SK-N-SH treated with all-trans-retinoic acid at 6 μM for 48 hours (cell line): ENCODE measurements around the gene PIM1.

Experiments used
- ESRRG ChIP-seq: fragments of 250-450 bp; sonication (Bioruptor Pico); IDR thresholded peaks from 2 replicates; pipeline ENCODE4 v1.6.1; 2021; ENCODE audit warnings: mild to moderate bottlenecking
- PPARA ChIP-seq: fragments of 250-450 bp; sonication (Bioruptor Pico); IDR thresholded peaks from 2 replicates; pipeline ENCODE4 v1.5.0; 2020; ENCODE audit warnings: mild to moderate bottlenecking, borderline replicate concordance
- TCF4 ChIP-seq: fragments of 250-450 bp; sonication (Bioruptor Pico); IDR thresholded peaks from 2 replicates; pipeline ENCODE4 v1.8.0; 2021; ENCODE audit warnings: mild to moderate bottlenecking, moderate library complexity, borderline replicate concordance
- ZNF565 ChIP-seq: fragments of 450-650 bp; formaldehyde crosslinking; conservative IDR thresholded peaks from 2 replicates; pipeline ENCODE4 v1.5.0; 2020; ENCODE audit warnings: low read depth, mild to moderate bottlenecking, moderate library complexity
- ZNF8 ChIP-seq: fragments of 450-650 bp; formaldehyde crosslinking; IDR thresholded peaks from 2 replicates; pipeline ENCODE4 v1.5.0; 2020; ENCODE audit warnings: mild to moderate bottlenecking, moderate library complexity

GRCh38 chr6:37201726-37202125 lies 31.8 kb downstream of the PIM1 start:
- no peak for TF ChIP-seq ZNF8
- no peak for TF ChIP-seq PPARA (CRISPR knock-in tag)
- no peak for TF ChIP-seq ESRRG (CRISPR knock-in tag)
- TF ChIP-seq ZNF565 = no peak
- no peak for TF ChIP-seq TCF4
